Uterus (tissue), 4 donors: ENCODE data around the gene ETF1. TPM values are rescaled to one million over a fixed set of nuclear protein-coding genes. Genes with fewer than 3 reads are reported as not detected.

Experiments used
- DNase-seq, 2 donors: peaks; one replicate each; pipeline ENCODE4 v3.0.0-alpha.2; 2019 to 2020
- H3K27ac ChIP-seq, 2 donors: fragments of 200-600 bp; sonication (generic); 1 replicate in 1 of 2; 2 replicates in 1 of 2; pipeline ENCODE4 v1.5.1; 2016 to 2018
- H3K27me3 ChIP-seq, 2 donors: fragments of 200-600 bp; sonication (generic); one replicate each; pipeline ENCODE4 v1.5.1; 2018 to 2019; ENCODE audit warnings: control low read depth in 1 of 2
- H3K36me3 ChIP-seq, 2 donors: fragments of 200-600 bp; sonication (generic); one replicate each; pipeline ENCODE4 v1.5.1; 2019; ENCODE audit warnings: control low read depth in 1 of 2
- H3K4me1 ChIP-seq, 2 donors: fragments of 200-600 bp; sonication (generic); one replicate each; pipeline ENCODE4 v1.5.1; 2018 to 2019; ENCODE audit warnings: control low read depth in 1 of 2
- H3K4me3 ChIP-seq, 2 donors: fragments of 200-600 bp; sonication (generic); 1 replicate in 1 of 2; 2 replicates in 1 of 2; pipeline ENCODE4 v1.5.1; 2018 to 2019; ENCODE audit warnings: mild to moderate bottlenecking in 1 of 2
- H3K9me3 ChIP-seq, 2 donors: fragments of 200-600 bp; sonication (generic); one replicate each; pipeline ENCODE4 v1.5.1; 2019; ENCODE audit warnings: control low read depth in 1 of 2
- POLR2A ChIP-seq, 2 donors: fragments of 450-650 bp; IDR thresholded peaks; one replicate each; pipeline ENCODE4 v1.6.1; 2016; ENCODE audit warnings: antibody characterized with exemption in 2 of 2, mild to moderate bottlenecking in 1 of 2, moderate library complexity in 1 of 2
- intact Hi-C: fragments of 100-400 bp; cut with DNase I; formaldehyde crosslinking; loops from one replicate; pipeline ENCODE4 v1.15.1; 2023; ENCODE audit warnings: low total_unique reads
- total RNA-seq, 4 donors: library from RNA; depleted of rRNA in 3 of 4; stranded (reverse); fragments of >200 nt in 3 of 4; gene quantifications; one replicate each; pipeline versions ENCODE4 v1.1.0 to v1.2.4, GENCODE V29; 2014 to 2023
- TF ChIP-seq, protein P1 (sequence below), 4 experiments: fragments of 200-600 bp in 2 of 4; fragments of 450-650 bp in 2 of 4; sonication (generic) in 2 of 4; IDR thresholded peaks; one replicate each; pipeline ENCODE4 v1.5.1; 2016 to 2019; ENCODE audit warnings: antibody characterized with exemption in 4 of 4, mild to moderate bottlenecking in 2 of 4, moderate library complexity in 1 of 4
- donor health status: DM: yes; HTN: yes; CAD: no.

The ETF1 gene
- total RNA-seq, 4 donors from 2014 or later = 40.9 to 129 (median 87.8) TPM

DNA sequence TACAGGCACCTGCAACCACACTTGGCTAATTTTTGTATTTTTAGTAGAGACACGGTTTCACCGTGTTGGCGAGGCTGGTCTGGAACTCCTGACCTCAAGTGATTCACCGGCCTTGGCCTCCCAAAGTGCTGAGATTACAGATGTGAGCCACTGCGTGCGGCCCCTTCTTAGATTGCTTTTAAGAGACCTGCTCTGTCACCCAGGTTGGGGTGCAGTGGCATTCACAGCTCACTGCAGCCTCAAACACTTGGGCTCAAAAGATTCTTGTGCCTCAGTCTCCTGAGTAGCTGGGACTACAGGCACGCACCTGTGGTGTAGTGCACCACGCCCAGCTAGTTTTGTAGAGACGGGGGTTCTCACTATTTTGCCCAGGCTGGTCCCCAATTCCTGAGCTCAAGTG lies 21.2 kb upstream of the ETF1 start:
- Histone ChIP-seq H3K27me3 (no peaks in the 10 kb centered on the region), H3K4me3 (no peak overlapping the region), H3K27ac (no peak overlapping the region), H3K9me3 (no peaks in the 10 kb centered on the region), H3K4me1 (no peaks in the 10 kb centered on the region), H3K36me3 (no peaks in the 10 kb centered on the region)
- TF ChIP-seq POLR2A (IDR thresholded peaks at IDR 0.05) = no peak
- TF ChIP-seq, protein P1, sequence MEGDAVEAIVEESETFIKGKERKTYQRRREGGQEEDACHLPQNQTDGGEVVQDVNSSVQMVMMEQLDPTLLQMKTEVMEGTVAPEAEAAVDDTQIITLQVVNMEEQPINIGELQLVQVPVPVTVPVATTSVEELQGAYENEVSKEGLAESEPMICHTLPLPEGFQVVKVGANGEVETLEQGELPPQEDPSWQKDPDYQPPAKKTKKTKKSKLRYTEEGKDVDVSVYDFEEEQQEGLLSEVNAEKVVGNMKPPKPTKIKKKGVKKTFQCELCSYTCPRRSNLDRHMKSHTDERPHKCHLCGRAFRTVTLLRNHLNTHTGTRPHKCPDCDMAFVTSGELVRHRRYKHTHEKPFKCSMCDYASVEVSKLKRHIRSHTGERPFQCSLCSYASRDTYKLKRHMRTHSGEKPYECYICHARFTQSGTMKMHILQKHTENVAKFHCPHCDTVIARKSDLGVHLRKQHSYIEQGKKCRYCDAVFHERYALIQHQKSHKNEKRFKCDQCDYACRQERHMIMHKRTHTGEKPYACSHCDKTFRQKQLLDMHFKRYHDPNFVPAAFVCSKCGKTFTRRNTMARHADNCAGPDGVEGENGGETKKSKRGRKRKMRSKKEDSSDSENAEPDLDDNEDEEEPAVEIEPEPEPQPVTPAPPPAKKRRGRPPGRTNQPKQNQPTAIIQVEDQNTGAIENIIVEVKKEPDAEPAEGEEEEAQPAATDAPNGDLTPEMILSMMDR (IDR thresholded peaks at IDR 0.05) = no peak
- no peak for DNase-seq
- intact Hi-C loops = no loop called here

DNA sequence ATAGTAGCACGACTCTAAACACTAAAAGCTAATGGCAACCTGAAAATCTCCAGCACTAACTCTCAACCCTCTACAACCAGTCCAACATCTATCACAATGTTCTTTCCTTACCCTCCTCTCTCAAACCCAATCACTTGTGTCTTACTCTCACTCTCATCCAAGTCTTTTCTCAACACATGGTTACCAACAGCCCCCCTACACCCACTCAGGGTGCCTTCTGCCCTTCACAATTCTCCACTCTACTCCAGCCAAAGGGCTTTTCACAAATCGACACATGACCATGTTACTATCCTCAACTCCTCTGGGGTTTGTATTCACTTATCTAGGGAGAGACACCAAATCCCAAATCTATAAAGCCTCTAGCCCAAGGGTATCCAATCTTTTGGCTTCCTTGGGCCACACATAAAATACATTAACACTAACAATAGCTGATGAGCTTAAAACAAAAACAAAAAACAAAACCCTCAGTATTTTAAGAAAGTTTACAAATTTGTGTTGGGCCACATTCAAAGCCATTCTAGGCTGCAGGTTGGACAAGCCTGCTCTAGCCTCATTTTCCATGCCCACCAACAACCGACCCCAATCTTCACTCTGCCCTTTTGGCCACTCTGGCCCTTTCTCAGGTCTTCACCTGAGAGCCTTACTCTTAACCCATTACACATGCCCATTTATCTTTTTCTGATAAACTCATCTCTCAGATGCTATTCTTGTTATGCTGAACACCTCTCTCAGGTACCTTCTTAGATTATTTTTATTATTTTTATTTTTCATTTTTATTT lies 20.5 kb upstream of the ETF1 start:
- no peak overlapping the region for H3K4me3 ChIP-seq
- H3K9me3 ChIP-seq = no peaks in the 10 kb centered on the region
- H3K27me3 ChIP-seq = no peaks in the 10 kb centered on the region
- no peak overlapping the region for H3K27ac ChIP-seq
- no peaks in the 10 kb centered on the region for H3K36me3 ChIP-seq
- intact Hi-C loops = no loop called here
- no peaks in the 10 kb centered on the region for H3K4me1 ChIP-seq
- DNase-seq = no peak
- no peak for TF ChIP-seq POLR2A (IDR thresholded peaks at IDR 0.05)
- TF ChIP-seq, protein P1 (IDR thresholded peaks at IDR 0.05) = no peak

DNA sequence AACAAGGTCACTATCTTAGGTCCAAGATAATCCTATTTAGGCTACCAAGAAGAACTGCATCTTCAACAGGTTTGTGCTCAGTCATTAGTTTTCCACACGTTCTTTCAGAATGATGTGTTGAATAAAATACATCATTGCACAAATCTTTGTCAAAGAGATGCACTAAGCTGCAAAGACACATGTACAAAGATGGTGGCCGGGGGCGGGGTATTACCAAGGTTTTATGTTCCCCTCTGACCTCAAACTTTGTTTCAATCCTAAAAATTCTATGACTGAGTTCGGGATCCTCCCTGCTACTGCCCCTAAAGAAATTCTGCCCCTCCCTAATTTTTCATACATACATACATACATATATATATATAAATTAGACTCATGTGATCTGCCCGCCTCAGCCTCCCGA lies 17.9 kb upstream of the ETF1 start:
- H3K4me3 ChIP-seq = no peak overlapping the region
- DNase-seq = no peak
- TF ChIP-seq, protein P1 (IDR thresholded peaks at IDR 0.05) = no peak
- TF ChIP-seq POLR2A (IDR thresholded peaks at IDR 0.05) = no peak
- no peaks in the 10 kb centered on the region for H3K36me3 ChIP-seq
- no peak overlapping the region for H3K27ac ChIP-seq
- no peaks in the 10 kb centered on the region for H3K4me1 ChIP-seq
- no peaks in the 10 kb centered on the region for H3K9me3 ChIP-seq
- intact Hi-C loops = no loop called here
- H3K27me3 ChIP-seq = no peaks in the 10 kb centered on the region

DNA sequence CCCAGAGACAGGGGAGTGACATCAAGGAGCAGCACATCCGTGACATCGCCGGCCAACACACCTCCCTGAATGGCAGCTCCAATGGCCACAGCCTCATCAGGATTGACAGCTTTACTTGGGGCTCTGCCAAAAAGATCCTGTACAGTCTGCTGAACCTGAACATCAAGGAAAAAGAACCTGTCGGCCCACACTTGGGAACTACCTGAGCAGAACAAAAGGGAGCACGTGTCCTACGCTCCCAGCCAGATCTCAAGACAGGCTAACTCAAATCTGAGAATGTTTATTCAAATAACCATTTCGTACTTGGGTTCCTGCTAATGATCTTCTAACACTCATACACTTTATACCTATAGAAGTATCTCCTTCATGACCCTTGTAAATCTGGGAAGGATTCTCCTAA lies 16.9 kb upstream of the ETF1 start:
- Histone ChIP-seq H3K27me3 (no peaks in the 10 kb centered on the region), H3K36me3 (no peaks in the 10 kb centered on the region), H3K9me3 (no peaks in the 10 kb centered on the region), H3K4me3 (no peak overlapping the region), H3K27ac (no peak overlapping the region), H3K4me1 (no peaks in the 10 kb centered on the region)
- intact Hi-C loops = no loop called here
- no peak for TF ChIP-seq POLR2A (IDR thresholded peaks at IDR 0.05)
- no peak for DNase-seq

DNA sequence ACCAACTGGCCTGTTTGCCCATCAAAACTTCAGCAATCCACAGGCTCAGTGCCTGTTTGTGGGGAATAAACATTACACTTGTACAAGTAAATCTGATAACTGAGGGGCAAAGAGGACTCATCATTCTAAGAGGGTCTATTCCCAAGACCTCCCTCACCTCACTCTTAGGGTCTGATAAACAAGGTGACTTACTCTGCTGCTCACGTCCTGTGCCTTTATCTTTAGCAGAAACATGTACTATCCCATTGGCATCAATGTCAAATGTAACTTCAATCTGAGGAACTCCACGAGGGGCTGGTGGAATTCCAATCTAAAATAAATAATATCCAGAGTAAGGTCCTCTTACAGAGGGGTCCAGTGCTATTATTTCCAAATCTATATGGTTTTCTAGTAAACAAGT lies 14.6 kb upstream of the ETF1 start:
- intact Hi-C loops = no loop called here
- no peak for TF ChIP-seq POLR2A (IDR thresholded peaks at IDR 0.05)
- TF ChIP-seq, protein P1 (IDR thresholded peaks at IDR 0.05) = no peak
- H3K36me3 ChIP-seq = no peaks in the 10 kb centered on the region

More for the DNA sequence above, 14.6 kb upstream of the ETF1 start:
- no peak for DNase-seq
- no peak overlapping the region for H3K4me3 ChIP-seq
- H3K9me3 ChIP-seq = no peaks in the 10 kb centered on the region
- no peak overlapping the region for H3K27ac ChIP-seq
- H3K4me1 ChIP-seq = no peaks in the 10 kb centered on the region
- H3K27me3 ChIP-seq = no peaks in the 10 kb centered on the region
